Measurements from ENCODE around the gene RPS18. TPM values are rescaled to one million over a fixed set of nuclear protein-coding genes. Genes with fewer than 3 reads are reported as not detected.
A peak's percentile ranks its signal among the peaks of the same experiment; 100 is the strongest.

The RPS18 gene
- total and polyA plus RNA-seq, 10 of the 15 experiments (the other 5 are each of a cell fraction or from before 2014, with no cell fraction given) = 4,228 to 20,828 (median 7,406) TPM

DNA sequence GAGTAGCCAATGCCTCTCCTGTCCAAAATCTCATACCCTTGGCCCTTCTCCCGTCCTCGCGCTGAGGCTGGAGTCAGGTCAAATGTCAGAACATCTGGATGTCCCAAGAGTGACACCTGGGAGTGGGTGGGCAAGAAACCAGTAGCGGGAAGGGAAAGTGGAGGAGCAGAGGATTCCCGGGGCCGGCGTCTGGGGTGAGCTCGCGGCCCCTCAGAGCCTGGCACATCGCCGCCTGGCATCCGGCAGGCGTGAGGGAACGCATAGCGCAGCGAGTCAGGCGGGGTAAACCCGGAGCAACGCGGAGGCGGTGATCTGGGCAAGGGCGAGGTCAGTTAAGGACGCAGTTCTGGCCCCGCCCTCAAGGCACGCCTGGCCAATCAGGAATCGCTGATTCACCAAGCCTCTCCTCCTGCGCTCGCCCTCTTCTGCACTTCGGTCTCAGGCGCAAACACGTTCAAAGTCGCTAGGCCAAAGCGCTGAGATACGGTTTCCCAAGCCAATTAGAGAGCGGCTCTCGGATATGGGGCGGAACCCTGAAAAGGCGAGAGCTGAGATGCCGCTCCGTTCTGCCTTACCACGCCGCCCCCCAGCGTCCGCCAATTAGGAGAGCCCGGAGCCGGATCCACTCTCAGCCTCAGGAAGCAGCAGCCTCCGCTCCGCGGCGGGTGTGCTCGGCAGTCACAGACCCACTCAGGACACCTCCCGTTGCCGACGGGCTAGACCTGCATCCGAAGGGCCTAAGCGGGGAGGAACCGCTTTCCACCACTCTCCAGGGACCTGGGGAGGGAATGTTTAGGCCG is 22.7 kb upstream of the RPS18 start (continued):
- TF ChIP-seq IRF5 (IDR thresholded peaks at IDR 0.05; ENCODE audit: borderline replicate concordance) = no peak
- no peak for TF ChIP-seq ZBED1 (IDR thresholded peaks at IDR 0.05; ENCODE audit: borderline replicate concordance)
- TF ChIP-seq, protein P1, sequence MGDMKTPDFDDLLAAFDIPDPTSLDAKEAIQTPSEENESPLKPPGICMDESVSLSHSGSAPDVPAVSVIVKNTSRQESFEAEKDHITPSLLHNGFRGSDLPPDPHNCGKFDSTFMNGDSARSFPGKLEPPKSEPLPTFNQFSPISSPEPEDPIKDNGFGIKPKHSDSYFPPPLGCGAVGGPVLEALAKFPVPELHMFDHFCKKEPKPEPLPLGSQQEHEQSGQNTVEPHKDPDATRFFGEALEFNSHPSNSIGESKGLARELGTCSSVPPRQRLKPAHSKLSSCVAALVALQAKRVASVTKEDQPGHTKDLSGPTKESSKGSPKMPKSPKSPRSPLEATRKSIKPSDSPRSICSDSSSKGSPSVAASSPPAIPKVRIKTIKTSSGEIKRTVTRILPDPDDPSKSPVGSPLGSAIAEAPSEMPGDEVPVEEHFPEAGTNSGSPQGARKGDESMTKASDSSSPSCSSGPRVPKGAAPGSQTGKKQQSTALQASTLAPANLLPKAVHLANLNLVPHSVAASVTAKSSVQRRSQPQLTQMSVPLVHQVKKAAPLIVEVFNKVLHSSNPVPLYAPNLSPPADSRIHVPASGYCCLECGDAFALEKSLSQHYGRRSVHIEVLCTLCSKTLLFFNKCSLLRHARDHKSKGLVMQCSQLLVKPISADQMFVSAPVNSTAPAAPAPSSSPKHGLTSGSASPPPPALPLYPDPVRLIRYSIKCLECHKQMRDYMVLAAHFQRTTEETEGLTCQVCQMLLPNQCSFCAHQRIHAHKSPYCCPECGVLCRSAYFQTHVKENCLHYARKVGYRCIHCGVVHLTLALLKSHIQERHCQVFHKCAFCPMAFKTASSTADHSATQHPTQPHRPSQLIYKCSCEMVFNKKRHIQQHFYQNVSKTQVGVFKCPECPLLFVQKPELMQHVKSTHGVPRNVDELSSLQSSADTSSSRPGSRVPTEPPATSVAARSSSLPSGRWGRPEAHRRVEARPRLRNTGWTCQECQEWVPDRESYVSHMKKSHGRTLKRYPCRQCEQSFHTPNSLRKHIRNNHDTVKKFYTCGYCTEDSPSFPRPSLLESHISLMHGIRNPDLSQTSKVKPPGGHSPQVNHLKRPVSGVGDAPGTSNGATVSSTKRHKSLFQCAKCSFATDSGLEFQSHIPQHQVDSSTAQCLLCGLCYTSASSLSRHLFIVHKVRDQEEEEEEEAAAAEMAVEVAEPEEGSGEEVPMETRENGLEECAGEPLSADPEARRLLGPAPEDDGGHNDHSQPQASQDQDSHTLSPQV (IDR thresholded peaks at IDR 0.05) = no peak
- TF ChIP-seq EZH2 (IDR thresholded peaks at IDR 0.05; ENCODE audit: borderline replicate concordance, control insufficient read depth, low read depth, low read length) = no peak
- TF ChIP-seq RB1 (IDR thresholded peaks at IDR 0.05; ENCODE audit: borderline replicate concordance) = no peak
- TF ChIP-seq KDM1A (IDR thresholded peaks at IDR 0.05; ENCODE audit: borderline replicate concordance) = no peak
- no peak for TF ChIP-seq STAT1 (conservative IDR thresholded peaks at IDR 0.05)
- no peak for TF ChIP-seq ZNF207 (IDR thresholded peaks at IDR 0.05; ENCODE audit: borderline replicate concordance)
- TF ChIP-seq ATF7 (IDR thresholded peaks at IDR 0.05; ENCODE audit: low read depth) = no peak
- TF ChIP-seq, protein P2, sequence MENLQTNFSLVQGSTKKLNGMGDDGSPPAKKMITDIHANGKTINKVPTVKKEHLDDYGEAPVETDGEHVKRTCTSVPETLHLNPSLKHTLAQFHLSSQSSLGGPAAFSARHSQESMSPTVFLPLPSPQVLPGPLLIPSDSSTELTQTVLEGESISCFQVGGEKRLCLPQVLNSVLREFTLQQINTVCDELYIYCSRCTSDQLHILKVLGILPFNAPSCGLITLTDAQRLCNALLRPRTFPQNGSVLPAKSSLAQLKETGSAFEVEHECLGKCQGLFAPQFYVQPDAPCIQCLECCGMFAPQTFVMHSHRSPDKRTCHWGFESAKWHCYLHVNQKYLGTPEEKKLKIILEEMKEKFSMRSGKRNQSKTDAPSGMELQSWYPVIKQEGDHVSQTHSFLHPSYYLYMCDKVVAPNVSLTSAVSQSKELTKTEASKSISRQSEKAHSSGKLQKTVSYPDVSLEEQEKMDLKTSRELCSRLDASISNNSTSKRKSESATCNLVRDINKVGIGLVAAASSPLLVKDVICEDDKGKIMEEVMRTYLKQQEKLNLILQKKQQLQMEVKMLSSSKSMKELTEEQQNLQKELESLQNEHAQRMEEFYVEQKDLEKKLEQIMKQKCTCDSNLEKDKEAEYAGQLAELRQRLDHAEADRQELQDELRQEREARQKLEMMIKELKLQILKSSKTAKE (IDR thresholded peaks at IDR 0.05; ENCODE audit: low read depth, poor library complexity, severe bottlenecking) = no peak
- peak; percentile 42 for TF ChIP-seq MAX (IDR thresholded peaks at IDR 0.05; ENCODE audit: low read depth, low read length)
- no peak for TF ChIP-seq ZSCAN29 (IDR thresholded peaks at IDR 0.05)
- TF ChIP-seq FOXM1 (IDR thresholded peaks at IDR 0.05; ENCODE audit: low read depth, low read length) = no peak
- TF ChIP-seq CHD1 (IDR thresholded peaks at IDR 0.05; ENCODE audit: low read depth, low read length) = 0 out of 2 replicates have a peak, but pooled peaks have one; percentile 45
- TF ChIP-seq SMAD5 (IDR thresholded peaks at IDR 0.05; ENCODE audit: low read depth) = peak; percentile 78; the same call in 1 of the 2 replicates
- TF ChIP-seq SP1 (IDR thresholded peaks at IDR 0.05; ENCODE audit: low read depth, low read length) = peak; percentile 87
- no peak for TF ChIP-seq CBX5 (IDR thresholded peaks at IDR 0.05; ENCODE audit: low read depth)
- TF ChIP-seq, protein P3, sequence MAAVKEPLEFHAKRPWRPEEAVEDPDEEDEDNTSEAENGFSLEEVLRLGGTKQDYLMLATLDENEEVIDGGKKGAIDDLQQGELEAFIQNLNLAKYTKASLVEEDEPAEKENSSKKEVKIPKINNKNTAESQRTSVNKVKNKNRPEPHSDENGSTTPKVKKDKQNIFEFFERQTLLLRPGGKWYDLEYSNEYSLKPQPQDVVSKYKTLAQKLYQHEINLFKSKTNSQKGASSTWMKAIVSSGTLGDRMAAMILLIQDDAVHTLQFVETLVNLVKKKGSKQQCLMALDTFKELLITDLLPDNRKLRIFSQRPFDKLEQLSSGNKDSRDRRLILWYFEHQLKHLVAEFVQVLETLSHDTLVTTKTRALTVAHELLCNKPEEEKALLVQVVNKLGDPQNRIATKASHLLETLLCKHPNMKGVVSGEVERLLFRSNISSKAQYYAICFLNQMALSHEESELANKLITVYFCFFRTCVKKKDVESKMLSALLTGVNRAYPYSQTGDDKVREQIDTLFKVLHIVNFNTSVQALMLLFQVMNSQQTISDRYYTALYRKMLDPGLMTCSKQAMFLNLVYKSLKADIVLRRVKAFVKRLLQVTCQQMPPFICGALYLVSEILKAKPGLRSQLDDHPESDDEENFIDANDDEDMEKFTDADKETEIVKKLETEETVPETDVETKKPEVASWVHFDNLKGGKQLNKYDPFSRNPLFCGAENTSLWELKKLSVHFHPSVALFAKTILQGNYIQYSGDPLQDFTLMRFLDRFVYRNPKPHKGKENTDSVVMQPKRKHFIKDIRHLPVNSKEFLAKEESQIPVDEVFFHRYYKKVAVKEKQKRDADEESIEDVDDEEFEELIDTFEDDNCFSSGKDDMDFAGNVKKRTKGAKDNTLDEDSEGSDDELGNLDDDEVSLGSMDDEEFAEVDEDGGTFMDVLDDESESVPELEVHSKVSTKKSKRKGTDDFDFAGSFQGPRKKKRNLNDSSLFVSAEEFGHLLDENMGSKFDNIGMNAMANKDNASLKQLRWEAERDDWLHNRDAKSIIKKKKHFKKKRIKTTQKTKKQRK (IDR thresholded peaks at IDR 0.05; ENCODE audit: low read depth, low read length) = no peak
- no peak for TF ChIP-seq SIX5 (IDR thresholded peaks at IDR 0.05; ENCODE audit: low read depth, low read length, severe bottlenecking)
